HepG2 (cell line): ENCODE measurements around the gene KAZALD1. TPM values are rescaled to one million over a fixed set of nuclear protein-coding genes. Genes with fewer than 3 reads are reported as not detected.

Experiments used
- HNRNPH1 ChIP-seq: fragments of 200-400 bp; formaldehyde crosslinking; optimal IDR thresholded peaks from 2 replicates; pipeline ENCODE3; 2017; ENCODE audit warnings: mild to moderate bottlenecking, low read depth, low read length
- MTF2 ChIP-seq: sonication (generic); formaldehyde crosslinking; IDR thresholded peaks from 2 replicates; pipeline ENCODE4 v1.5.0; 2020; ENCODE audit warnings: missing genetic modification reagents, borderline replicate concordance
- RORA ChIP-seq: sonication (generic); formaldehyde crosslinking; IDR thresholded peaks from 2 replicates; pipeline ENCODE4 v1.5.0; 2020; ENCODE audit warnings: mild to moderate bottlenecking, missing genetic modification reagents, moderate library complexity
- SRF ChIP-seq: IDR thresholded peaks from 2 replicates; pipeline ENCODE4 v1.6.1; 2011; ENCODE audit warnings: mild to moderate bottlenecking, low read depth, low read length, moderate library complexity
- TAF1 ChIP-seq: sonication (generic); formaldehyde crosslinking; IDR thresholded peaks from 2 replicates; pipeline ENCODE4 v1.4.0; 2020; ENCODE audit warnings: missing genetic modification reagents
- TBP ChIP-seq: sonication (generic); formaldehyde crosslinking; IDR thresholded peaks from 2 replicates; pipeline ENCODE4 v1.5.0; 2020; ENCODE audit warnings: missing genetic modification reagents
- ZC3H4 ChIP-seq: sonication (generic); formaldehyde crosslinking; IDR thresholded peaks from 2 replicates; pipeline ENCODE4 v1.4.0; 2020; ENCODE audit warnings: missing genetic modification reagents, borderline replicate concordance
- ZFP62 ChIP-seq: sonication (generic); formaldehyde crosslinking; IDR thresholded peaks from 2 replicates; pipeline ENCODE4 v1.4.0; 2020; ENCODE audit warnings: missing genetic modification reagents
- ZNF44 ChIP-seq: sonication (generic); formaldehyde crosslinking; IDR thresholded peaks from 2 replicates; pipeline ENCODE4 v1.5.1; 2020; ENCODE audit warnings: mild to moderate bottlenecking, missing genetic modification reagents
- ZNF614 ChIP-seq: IDR thresholded peaks from 2 replicates; pipeline ENCODE4 v1.6.1; 2018; ENCODE audit warnings: missing biosample characterization, missing genetic modification reagents, inconsistent platforms, borderline replicate concordance
- ZNF629 ChIP-seq: sonication (generic); formaldehyde crosslinking; conservative IDR thresholded peaks from 2 replicates; pipeline ENCODE4 v1.5.0; 2020; ENCODE audit warnings: missing genetic modification reagents
- ZNF670 ChIP-seq: sonication (generic); formaldehyde crosslinking; IDR thresholded peaks from 2 replicates; pipeline ENCODE4 v1.8.0; 2022; ENCODE audit warnings: mild to moderate bottlenecking, missing genetic modification reagents, borderline replicate concordance
- ZSCAN21 ChIP-seq: sonication (generic); formaldehyde crosslinking; IDR thresholded peaks from 2 replicates; pipeline ENCODE4 v1.8.0; 2022; ENCODE audit warnings: mild to moderate bottlenecking, missing genetic modification reagents, moderate library complexity, borderline replicate concordance
- ZSCAN31 ChIP-seq: sonication (generic); formaldehyde crosslinking; IDR thresholded peaks from 2 replicates; pipeline ENCODE4 v1.5.0; 2020; ENCODE audit warnings: low read depth, mild to moderate bottlenecking, missing genetic modification reagents
- polyA plus RNA-seq, 8 experiments: library from polyadenylated mRNA; depleted of rRNA in 3 of 8; stranded (reverse) in 7 of 8; unstranded in 1 of 8; fragments of >200 nt; fragmentation: Illumina TruSeq in 4 of 8; extraction: Trizol in 4 of 8; gene quantifications; 2 replicates each; pipeline versions ENCODE4 v1.2.1 to v1.2.3, GENCODE V29; 2011 to 2016; ENCODE audit warnings: low read depth in 4 of 8, missing spikeins in 1 of 8, mixed read lengths in 1 of 8; ENCODE audit not compliant: insufficient read depth in 1 of 8
- total RNA-seq, 5 experiments: library from RNA; depleted of rRNA; stranded (reverse); fragments of >200 nt; fragmentation: Illumina TruSeq; extraction: Trizol; gene quantifications; 2 replicates each; pipeline ENCODE4 v1.2.3, GENCODE V29; 2016; ENCODE audit warnings: low read depth in 1 of 5
- TF ChIP-seq, protein P1 (sequence below): sonication (generic); formaldehyde crosslinking; IDR thresholded peaks from 2 replicates; pipeline ENCODE4 v1.4.0; 2020; ENCODE audit warnings: mild to moderate bottlenecking, missing genetic modification reagents, borderline replicate concordance
- TF ChIP-seq, protein P2 (sequence below): IDR thresholded peaks from 2 replicates; pipeline ENCODE4 v1.6.1; 2018; ENCODE audit warnings: missing genetic modification reagents, mild to moderate bottlenecking, missing compliant biosample characterization
- TF ChIP-seq, protein P3 (sequence below): sonication (generic); formaldehyde crosslinking; IDR thresholded peaks from 2 replicates; pipeline ENCODE4 v1.8.1; 2023; ENCODE audit warnings: missing genetic modification reagents, mild to moderate bottlenecking, borderline replicate concordance
- TF ChIP-seq, protein P4 (sequence below), 2 experiments: sonication (generic) in 1 of 2; formaldehyde crosslinking in 1 of 2; IDR thresholded peaks; 2 replicates each; pipeline versions ENCODE4 v1.4.0 to v1.6.1; 2016 to 2020; ENCODE audit warnings: borderline replicate concordance in 1 of 2, low read depth in 1 of 2, mild to moderate bottlenecking in 1 of 2, missing genetic modification reagents in 1 of 2

The KAZALD1 gene
- total and polyA plus RNA-seq, 2 of the 13 experiments (the other 11 are each of a cell fraction or from before 2014, with no cell fraction given) = 16.7 to 27.7 TPM

DNA sequence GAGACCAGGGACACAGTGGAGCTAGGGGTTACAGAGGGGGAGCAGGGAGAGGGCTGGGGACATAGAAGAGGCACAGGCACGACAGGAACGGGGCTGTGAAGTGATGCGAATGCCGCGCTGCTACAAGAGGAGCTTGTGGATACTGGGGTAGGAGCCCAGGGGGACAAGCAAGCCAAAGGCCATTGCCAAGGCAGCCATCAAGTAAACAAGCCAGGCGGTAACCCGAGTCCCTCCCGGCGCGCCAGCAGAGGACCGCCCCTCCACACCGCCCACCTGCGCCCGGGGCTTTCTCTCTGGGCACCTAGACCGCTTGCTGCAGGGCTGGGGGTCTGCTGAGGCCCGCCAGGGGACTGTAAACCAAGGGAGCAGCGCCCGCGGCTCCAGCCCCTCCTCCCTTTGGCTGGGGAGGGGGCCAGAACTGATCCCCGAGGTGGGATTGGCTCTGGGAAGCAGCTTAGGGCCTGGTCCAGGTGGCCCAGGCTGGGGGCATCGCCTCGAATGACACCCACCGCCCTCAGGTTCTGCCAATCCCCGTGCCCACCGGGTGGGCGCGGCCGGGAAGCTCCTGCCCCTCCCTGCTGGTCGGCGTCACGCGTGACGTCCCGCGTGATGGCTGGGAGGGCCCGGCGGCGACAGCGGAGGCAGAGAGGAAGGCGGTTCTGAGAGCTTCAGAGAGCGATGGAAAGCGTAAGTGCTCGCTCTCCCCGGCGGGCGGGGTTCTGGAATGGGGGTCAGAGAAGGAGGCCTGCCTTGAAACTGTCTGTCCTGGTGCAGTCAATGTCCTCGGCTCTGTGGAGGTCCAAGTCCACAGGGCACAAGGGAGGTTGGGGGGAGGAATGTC, 29.8 kb upstream of the KAZALD1 start (continued):
- TF ChIP-seq, protein P1, sequence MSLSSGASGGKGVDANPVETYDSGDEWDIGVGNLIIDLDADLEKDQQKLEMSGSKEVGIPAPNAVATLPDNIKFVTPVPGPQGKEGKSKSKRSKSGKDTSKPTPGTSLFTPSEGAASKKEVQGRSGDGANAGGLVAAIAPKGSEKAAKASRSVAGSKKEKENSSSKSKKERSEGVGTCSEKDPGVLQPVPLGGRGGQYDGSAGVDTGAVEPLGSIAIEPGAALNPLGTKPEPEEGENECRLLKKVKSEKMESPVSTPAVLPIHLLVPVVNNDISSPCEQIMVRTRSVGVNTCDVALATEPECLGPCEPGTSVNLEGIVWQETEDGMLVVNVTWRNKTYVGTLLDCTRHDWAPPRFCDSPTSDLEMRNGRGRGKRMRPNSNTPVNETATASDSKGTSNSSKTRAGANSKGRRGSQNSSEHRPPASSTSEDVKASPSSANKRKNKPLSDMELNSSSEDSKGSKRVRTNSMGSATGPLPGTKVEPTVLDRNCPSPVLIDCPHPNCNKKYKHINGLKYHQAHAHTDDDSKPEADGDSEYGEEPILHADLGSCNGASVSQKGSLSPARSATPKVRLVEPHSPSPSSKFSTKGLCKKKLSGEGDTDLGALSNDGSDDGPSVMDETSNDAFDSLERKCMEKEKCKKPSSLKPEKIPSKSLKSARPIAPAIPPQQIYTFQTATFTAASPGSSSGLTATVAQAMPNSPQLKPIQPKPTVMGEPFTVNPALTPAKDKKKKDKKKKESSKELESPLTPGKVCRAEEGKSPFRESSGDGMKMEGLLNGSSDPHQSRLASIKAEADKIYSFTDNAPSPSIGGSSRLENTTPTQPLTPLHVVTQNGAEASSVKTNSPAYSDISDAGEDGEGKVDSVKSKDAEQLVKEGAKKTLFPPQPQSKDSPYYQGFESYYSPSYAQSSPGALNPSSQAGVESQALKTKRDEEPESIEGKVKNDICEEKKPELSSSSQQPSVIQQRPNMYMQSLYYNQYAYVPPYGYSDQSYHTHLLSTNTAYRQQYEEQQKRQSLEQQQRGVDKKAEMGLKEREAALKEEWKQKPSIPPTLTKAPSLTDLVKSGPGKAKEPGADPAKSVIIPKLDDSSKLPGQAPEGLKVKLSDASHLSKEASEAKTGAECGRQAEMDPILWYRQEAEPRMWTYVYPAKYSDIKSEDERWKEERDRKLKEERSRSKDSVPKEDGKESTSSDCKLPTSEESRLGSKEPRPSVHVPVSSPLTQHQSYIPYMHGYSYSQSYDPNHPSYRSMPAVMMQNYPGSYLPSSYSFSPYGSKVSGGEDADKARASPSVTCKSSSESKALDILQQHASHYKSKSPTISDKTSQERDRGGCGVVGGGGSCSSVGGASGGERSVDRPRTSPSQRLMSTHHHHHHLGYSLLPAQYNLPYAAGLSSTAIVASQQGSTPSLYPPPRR (CRISPR knock-in tag) = no peak
- TF ChIP-seq ZSCAN31 (CRISPR knock-in tag) (no peak), ZNF44 (CRISPR knock-in tag) (0 out of 2 replicates have a peak, but pooled peaks have one; percentile 36), ZNF614 (no peak), SRF (no peak), ZC3H4 (no peak), ZNF670 (no peak), RORA (CRISPR knock-in tag) (no peak), TAF1 (CRISPR knock-in tag) (0 out of 2 replicates have a peak, but pooled peaks have one; percentile 4), ZSCAN21 (CRISPR knock-in tag) (peak; percentile 18; the same call in 1 of the 2 replicates), ZFP62 (CRISPR knock-in tag) (no peak), TBP (no peak), ZNF629 (CRISPR knock-in tag) (no peak), MTF2 (no peak), HNRNPH1 (no peak)
- TF ChIP-seq, protein P2, sequence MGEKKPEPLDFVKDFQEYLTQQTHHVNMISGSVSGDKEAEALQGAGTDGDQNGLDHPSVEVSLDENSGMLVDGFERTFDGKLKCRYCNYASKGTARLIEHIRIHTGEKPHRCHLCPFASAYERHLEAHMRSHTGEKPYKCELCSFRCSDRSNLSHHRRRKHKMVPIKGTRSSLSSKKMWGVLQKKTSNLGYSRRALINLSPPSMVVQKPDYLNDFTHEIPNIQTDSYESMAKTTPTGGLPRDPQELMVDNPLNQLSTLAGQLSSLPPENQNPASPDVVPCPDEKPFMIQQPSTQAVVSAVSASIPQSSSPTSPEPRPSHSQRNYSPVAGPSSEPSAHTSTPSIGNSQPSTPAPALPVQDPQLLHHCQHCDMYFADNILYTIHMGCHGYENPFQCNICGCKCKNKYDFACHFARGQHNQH (CRISPR knock-in tag) = 0 out of 2 replicates have a peak, but pooled peaks have one; percentile 25
- TF ChIP-seq, protein P3, sequence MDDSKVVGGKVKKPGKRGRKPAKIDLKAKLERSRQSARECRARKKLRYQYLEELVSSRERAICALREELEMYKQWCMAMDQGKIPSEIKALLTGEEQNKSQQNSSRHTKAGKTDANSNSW (CRISPR knock-in tag) = no peak
- TF ChIP-seq, protein P4, sequence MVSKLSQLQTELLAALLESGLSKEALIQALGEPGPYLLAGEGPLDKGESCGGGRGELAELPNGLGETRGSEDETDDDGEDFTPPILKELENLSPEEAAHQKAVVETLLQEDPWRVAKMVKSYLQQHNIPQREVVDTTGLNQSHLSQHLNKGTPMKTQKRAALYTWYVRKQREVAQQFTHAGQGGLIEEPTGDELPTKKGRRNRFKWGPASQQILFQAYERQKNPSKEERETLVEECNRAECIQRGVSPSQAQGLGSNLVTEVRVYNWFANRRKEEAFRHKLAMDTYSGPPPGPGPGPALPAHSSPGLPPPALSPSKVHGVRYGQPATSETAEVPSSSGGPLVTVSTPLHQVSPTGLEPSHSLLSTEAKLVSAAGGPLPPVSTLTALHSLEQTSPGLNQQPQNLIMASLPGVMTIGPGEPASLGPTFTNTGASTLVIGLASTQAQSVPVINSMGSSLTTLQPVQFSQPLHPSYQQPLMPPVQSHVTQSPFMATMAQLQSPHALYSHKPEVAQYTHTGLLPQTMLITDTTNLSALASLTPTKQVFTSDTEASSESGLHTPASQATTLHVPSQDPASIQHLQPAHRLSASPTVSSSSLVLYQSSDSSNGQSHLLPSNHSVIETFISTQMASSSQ (IDR thresholded peaks at IDR 0.05; ENCODE audit: low read depth) = no peak
- TF ChIP-seq, protein P4 (CRISPR knock-in tag; IDR thresholded peaks at IDR 0.05; ENCODE audit: borderline replicate concordance) = 0 out of 2 replicates have a peak, but pooled peaks have one; percentile 2
